Measurements from ENCODE around the gene ESRRG. TPM values are rescaled to one million over a fixed set of nuclear protein-coding genes. Genes with fewer than 3 reads are reported as not detected.

Gene ESRRG
- total and polyA plus RNA-seq, 10 donors = 0.29 to 11.9 (median 2.2) TPM

GRCh38 chr1:216614011-216614934 lies 109.0 kb downstream of the ESRRG start:
- no peaks in the 10 kb centered on the region for H3K36me3 ChIP-seq
- TF ChIP-seq POLR2AphosphoS5 (IDR thresholded peaks at IDR 0.05) (no peak), POLR2A (IDR thresholded peaks at IDR 0.05) (no peak), CTCF (IDR thresholded peaks at IDR 0.05 in 8 of 11, conservative IDR thresholded peaks at IDR 0.05 in 3 of 11) (no peak)
- no peak for DNase-seq
- H3K9me3 ChIP-seq = no peaks in the 10 kb centered on the region
- H3K27ac ChIP-seq = no peak overlapping the region
- 81 to 87% (median 83%) methylated on average over 12 of the region's 12 CpGs for WGBS, 5 donors
- H3K27me3 ChIP-seq (replicated peaks in 1 of 7) = no peaks in the 10 kb centered on the region
- intact Hi-C loops (cut with DNase I; ENCODE audit: low total_unique reads) = no loop called here
- H3K4me3 ChIP-seq = no peak overlapping the region
- no peaks in the 10 kb centered on the region for H3K4me1 ChIP-seq

- 69 to 81% (median 73%) methylated on average over 2 of the region's 2 CpGs for WGBS, 5 donors
- TF ChIP-seq POLR2A (IDR thresholded peaks at IDR 0.05) (no peak), CTCF (IDR thresholded peaks at IDR 0.05 in 8 of 11, conservative IDR thresholded peaks at IDR 0.05 in 3 of 11) (no peak), POLR2AphosphoS5 (IDR thresholded peaks at IDR 0.05) (no peak)
Observed at GRCh38 chr1:216612291-216612690, 110.9 kb downstream of the ESRRG start.

GRCh38 chr1:216607067-216607697 lies 116.0 kb downstream of the ESRRG start:
- DNase-seq = no peak
- H3K27me3 ChIP-seq (replicated peaks in 1 of 7) = no peaks in the 10 kb centered on the region
- no peaks in the 10 kb centered on the region for H3K36me3 ChIP-seq
- TF ChIP-seq POLR2A (IDR thresholded peaks at IDR 0.05) (no peak), CTCF (IDR thresholded peaks at IDR 0.05 in 8 of 11, conservative IDR thresholded peaks at IDR 0.05 in 3 of 11) (no peak), POLR2AphosphoS5 (IDR thresholded peaks at IDR 0.05) (no peak)
- intact Hi-C loops (cut with DNase I; ENCODE audit: low total_unique reads) = no loop called here
- WGBS, 5 donors = 29 to 44% (median 37%) methylated on average over 5 of the region's 5 CpGs
- no peak overlapping the region for H3K4me3 ChIP-seq
- H3K4me1 ChIP-seq = no peaks in the 10 kb centered on the region
- H3K9me3 ChIP-seq = no peaks in the 10 kb centered on the region
- H3K27ac ChIP-seq = no peak overlapping the region

More at GRCh38 chr1:216612291-216612690, 110.9 kb downstream of the ESRRG start:
- Histone ChIP-seq H3K4me1 (no peaks in the 10 kb centered on the region), H3K27ac (no peak overlapping the region), H3K4me3 (no peak overlapping the region), H3K9me3 (no peaks in the 10 kb centered on the region), H3K27me3 (replicated peaks in 1 of 7) (no peaks in the 10 kb centered on the region), H3K36me3 (no peaks in the 10 kb centered on the region)
- no peak for DNase-seq
- intact Hi-C loops (cut with DNase I; ENCODE audit: low total_unique reads) = no loop called here

GRCh38 chr1:216606047-216606637 lies 117.1 kb downstream of the ESRRG start:
- Histone ChIP-seq H3K27me3 (replicated peaks in 1 of 7) (peaks cover 0 to 7% (median 0%) of the 10 kb centered on the region in 7 donors), H3K9me3 (no peaks in the 10 kb centered on the region), H3K27ac (no peak overlapping the region), H3K4me1 (peaks cover 0 to 1% (median 0%) of the 10 kb centered on the region in 6 donors), H3K4me3 (no peak overlapping the region), H3K36me3 (no peaks in the 10 kb centered on the region)
- DNase-seq = no peak
- intact Hi-C loops (cut with DNase I; ENCODE audit: low total_unique reads) = no loop called here
- WGBS, 5 donors = 66 to 89% (median 75%) methylated on average over 4 of the region's 4 CpGs
- TF ChIP-seq POLR2A (IDR thresholded peaks at IDR 0.05) = no peak
- no peak for TF ChIP-seq POLR2AphosphoS5 (IDR thresholded peaks at IDR 0.05)
- no peak for TF ChIP-seq CTCF (IDR thresholded peaks at IDR 0.05 in 8 of 11, conservative IDR thresholded peaks at IDR 0.05 in 3 of 11)
